Fibroblast of the aortic adventitia (primary cell): ENCODE measurements around the gene TCERG1L. TPM values are rescaled to one million over a fixed set of nuclear protein-coding genes. Genes with fewer than 3 reads are reported as not detected.
"Not testable (repeated sequence)": the region's sequence is repeated elsewhere in the genome, so short reads cannot be mapped to it uniquely, and the experiment has no call there.

Experiments used
- DNase-seq: peaks from one replicate; pipeline ENCODE4 v3.0.0-alpha.2; 2010; ENCODE audit warnings: low read depth
- H3K4me3 ChIP-seq: 2 replicates; pipeline ENCODE4 v1.5.1; 2011; ENCODE audit warnings: low read depth, mild to moderate bottlenecking, control low read depth, low read length, moderate library complexity
- total RNA-seq: library from RNA; depleted of rRNA; stranded (reverse); fragments of >200 nt; gene quantifications from 2 replicates; pipeline ENCODE4 v1.2.3, GENCODE V29; 2012; ENCODE audit warnings: low replicate concordance
- TF ChIP-seq, protein P1 (sequence below): IDR thresholded peaks from 2 replicates; pipeline ENCODE4 v1.5.1; 2011; ENCODE audit warnings: mild to moderate bottlenecking, low read length, control low read depth, inconsistent platforms; ENCODE audit not compliant: insufficient read depth

The TCERG1L gene
- total RNA-seq, 1 donor: not detected

GRCh38 chr10:131332821-131333220, 21.3 kb upstream of the TCERG1L start:
- TF ChIP-seq, protein P1, sequence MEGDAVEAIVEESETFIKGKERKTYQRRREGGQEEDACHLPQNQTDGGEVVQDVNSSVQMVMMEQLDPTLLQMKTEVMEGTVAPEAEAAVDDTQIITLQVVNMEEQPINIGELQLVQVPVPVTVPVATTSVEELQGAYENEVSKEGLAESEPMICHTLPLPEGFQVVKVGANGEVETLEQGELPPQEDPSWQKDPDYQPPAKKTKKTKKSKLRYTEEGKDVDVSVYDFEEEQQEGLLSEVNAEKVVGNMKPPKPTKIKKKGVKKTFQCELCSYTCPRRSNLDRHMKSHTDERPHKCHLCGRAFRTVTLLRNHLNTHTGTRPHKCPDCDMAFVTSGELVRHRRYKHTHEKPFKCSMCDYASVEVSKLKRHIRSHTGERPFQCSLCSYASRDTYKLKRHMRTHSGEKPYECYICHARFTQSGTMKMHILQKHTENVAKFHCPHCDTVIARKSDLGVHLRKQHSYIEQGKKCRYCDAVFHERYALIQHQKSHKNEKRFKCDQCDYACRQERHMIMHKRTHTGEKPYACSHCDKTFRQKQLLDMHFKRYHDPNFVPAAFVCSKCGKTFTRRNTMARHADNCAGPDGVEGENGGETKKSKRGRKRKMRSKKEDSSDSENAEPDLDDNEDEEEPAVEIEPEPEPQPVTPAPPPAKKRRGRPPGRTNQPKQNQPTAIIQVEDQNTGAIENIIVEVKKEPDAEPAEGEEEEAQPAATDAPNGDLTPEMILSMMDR: no peak
- H3K4me3 ChIP-seq: no peak overlapping the region
- no peak for DNase-seq

- no peak for DNase-seq
- TF ChIP-seq, protein P1: no peak
- H3K4me3 ChIP-seq: no peak overlapping the region
Measured at GRCh38 chr10:131323880-131324279, 12.4 kb upstream of the TCERG1L start.

DNA sequence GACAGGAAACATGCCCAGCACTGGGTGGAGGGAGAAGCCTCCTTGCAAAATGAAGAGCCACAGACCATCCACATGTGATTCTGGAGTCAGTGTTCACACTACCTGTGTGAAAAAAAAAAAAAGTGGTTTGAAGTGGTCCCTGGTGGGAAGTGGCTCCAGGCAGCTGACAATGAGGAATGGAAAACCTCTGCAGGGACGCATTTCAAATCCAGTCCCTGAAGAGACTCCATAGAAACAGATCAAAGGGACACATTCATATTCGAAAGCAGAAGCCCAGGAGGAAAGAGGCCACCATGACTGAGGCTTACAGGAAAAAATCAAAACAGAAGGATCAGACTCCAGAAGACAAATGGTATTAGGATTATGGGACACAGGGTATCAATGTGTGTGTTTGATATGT, 11.5 kb upstream of the TCERG1L start:
- TF ChIP-seq, protein P1: no peak
- H3K4me3 ChIP-seq: no peak overlapping the region

GRCh38 chr10:131322575-131322974, 11.1 kb upstream of the TCERG1L start:
- H3K4me3 ChIP-seq, DNase-seq: not testable (repeated sequence)

More for the DNA sequence above, 11.5 kb upstream of the TCERG1L start:
- no peak for DNase-seq

GRCh38 chr10:131320860-131321604, 9.5 kb upstream of the TCERG1L start:
- DNase-seq: no peak

GRCh38 chr10:131318814-131319213, 7.3 kb upstream of the TCERG1L start:
- H3K4me3 ChIP-seq: no peak overlapping the region
- TF ChIP-seq, protein P1: no peak
- no peak for DNase-seq

More at GRCh38 chr10:131320860-131321604, 9.5 kb upstream of the TCERG1L start:
- H3K4me3 ChIP-seq: no peak overlapping the region
- TF ChIP-seq, protein P1: no peak

DNA sequence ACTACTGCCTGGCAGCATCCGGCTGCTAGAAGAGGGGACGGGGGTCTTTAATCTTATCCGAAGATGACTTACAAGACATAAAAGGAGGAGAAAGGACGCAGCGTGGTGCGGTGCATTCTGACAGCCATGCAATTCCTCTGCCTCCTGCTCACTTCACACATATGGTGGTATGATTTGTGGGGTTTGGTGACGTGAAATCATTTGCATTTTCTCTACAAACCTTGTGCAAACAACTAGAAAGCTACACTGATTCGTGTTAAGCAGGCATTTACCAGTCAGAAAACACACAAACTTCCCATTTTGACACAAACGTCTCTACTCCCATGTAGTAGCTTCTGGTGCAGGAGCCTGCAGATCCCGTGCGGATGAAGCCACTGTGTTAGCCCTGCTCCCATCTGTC, 6.8 kb upstream of the TCERG1L start:
- no peak for DNase-seq
- TF ChIP-seq, protein P1: no peak
- no peak overlapping the region for H3K4me3 ChIP-seq
